Heart right ventricle (tissue), 16 donors: ENCODE measurements around the gene RAI14. TPM values are rescaled to one million over a fixed set of nuclear protein-coding genes. Genes with fewer than 3 reads are reported as not detected.

Source experiments
- ATAC-seq, 8 donors: fragments of 200-7000 bp; cut with Tn5 transposase; one replicate each; pipeline ENCODE4 v1.9.1; 2020; ENCODE audit warnings: mild to moderate bottlenecking in 8 of 8, moderate library complexity in 8 of 8, moderate number of reproducible peaks in 1 of 8
- DNase-seq, 2 donors: peaks; one replicate each; pipeline ENCODE4 v3.0.0-alpha.2; 2020
- H3K27ac ChIP-seq, 10 donors: fragments of 200-600 bp; sonication (generic) in 2 of 10; one replicate each; pipeline versions ENCODE4 v1.5.0 to v1.8.0; 2020 to 2022; ENCODE audit warnings: mild to moderate bottlenecking in 3 of 10
- H3K27me3 ChIP-seq, 7 donors: fragments of 200-600 bp; one replicate each; pipeline ENCODE4 v1.8.0; 2021 to 2022; ENCODE audit warnings: mild to moderate bottlenecking in 2 of 7
- H3K36me3 ChIP-seq, 9 donors: fragments of 200-600 bp; sonication (generic) in 1 of 9; one replicate each; pipeline versions ENCODE4 v1.5.0 to v1.8.0; 2020 to 2022; ENCODE audit warnings: mild to moderate bottlenecking in 2 of 9
- H3K4me1 ChIP-seq, 9 donors: fragments of 200-600 bp; sonication (generic) in 1 of 9; one replicate each; pipeline versions ENCODE4 v1.5.0 to v1.8.0; 2020 to 2022; ENCODE audit warnings: mild to moderate bottlenecking in 4 of 9
- H3K4me3 ChIP-seq, 10 donors: fragments of 200-600 bp; sonication (generic) in 2 of 10; one replicate each; pipeline versions ENCODE4 v1.5.0 to v1.8.0; 2020 to 2022; ENCODE audit warnings: mild to moderate bottlenecking in 7 of 10, moderate library complexity in 2 of 10
- H3K9me3 ChIP-seq, 11 donors: fragments of 200-600 bp in 10 of 11; sonication (generic) in 2 of 11; one replicate each; pipeline versions ENCODE4 v1.5.0 to v1.8.0; 2013 to 2022; ENCODE audit warnings: mild to moderate bottlenecking in 2 of 11, control low read depth in 1 of 11, moderate library complexity in 1 of 11
- WGBS, 2 donors: extraction: QIAGEN DNeasy Blood & Tissue Kit; methylation state at CpG; one replicate each; pipeline ENCODE4 v1.1.7; 2013; ENCODE audit warnings: inconsistent platforms in 1 of 2; 5-methylcytosine and 5-hydroxymethylcytosine counted together
- intact Hi-C, 10 donors: fragments of 100-400 bp; cut with DNase I; formaldehyde crosslinking; loops; one replicate each; pipeline versions ENCODE4 v1.11.1 to v1.14.2; 2022
- polyA plus RNA-seq, 2 donors: library from polyadenylated mRNA; stranded (reverse); fragments of 200-250 nt; gene quantifications; one replicate each; pipeline ENCODE4 v1.2.3, GENCODE V29; 2013
- total RNA-seq, 10 donors: library from RNA; stranded (reverse); fragmentation: NEBNext Ultra II Directional in 3 of 10; extraction: Animal tissue kit (Norgen Biotek cat#: 25700) in 3 of 10; gene quantifications; one replicate each; pipeline versions ENCODE4 v1.2.1 to v1.2.4, GENCODE V29; 2021 to 2023
- TF ChIP-seq, protein P1 (sequence below), 9 donors: fragments of 200-600 bp; sonication (generic) in 2 of 9; IDR thresholded peaks; one replicate each; pipeline versions ENCODE4 v1.5.0 to v1.8.0; 2021 to 2022; ENCODE audit warnings: antibody characterized with exemption in 9 of 9, mild to moderate bottlenecking in 5 of 9, moderate library complexity in 1 of 9
- donor health status: Arrhythmogenic right ventricular cardiomyopathy.
- donor health status: ischemic (EF 13 %, LVEDD 7.1; RV severe dilation, severe dysfunction).
- donor health status: healthy with polysubstance abuse.
- donor health status: DM: no; HTN: yes; CAD: no.
- donor health status: DM: no; HTN: no; CAD: no.
- donor health status: ischemic (EF 25% LVEDD 6.9; RV normal size, moderate dysfunction).
- donor health status: ischemic (EF 25% LVEDD 5.7; RV mildly dilated, moderate dysfunction).
- donor health status: healthy.
- donor health status: DM: yes; HTN: yes; CAD: no.
- donor health status: Ischemic cardiomyopathy.
- donor health status: ischemic (EF 35%, LVEDD 5.7; RV mildly dilated, moderate dysfunction).
- donor health status: nonischemic (EF 11% LVEDD 7.7; RV severe dilation, severe dysfunction).
- donor health status: DM: yes; HTN: yes; CAD: no.
- donor health status: PGD.
- donor health status: ischemic (EF 29% LVEDD 5.4; RV normal size, mild dysfunction).
- donor health status: nonischemic (EF 23%, LVEDD 6.1; RV moderate dilation, normal function).

Gene RAI14
- total and polyA plus RNA-seq, 12 donors, result 3.3 to 25.5 (median 9.3) TPM

GRCh38 chr5:34717426-34718327, 61.5 kb downstream of the RAI14 start:
- TF ChIP-seq, protein P1, sequence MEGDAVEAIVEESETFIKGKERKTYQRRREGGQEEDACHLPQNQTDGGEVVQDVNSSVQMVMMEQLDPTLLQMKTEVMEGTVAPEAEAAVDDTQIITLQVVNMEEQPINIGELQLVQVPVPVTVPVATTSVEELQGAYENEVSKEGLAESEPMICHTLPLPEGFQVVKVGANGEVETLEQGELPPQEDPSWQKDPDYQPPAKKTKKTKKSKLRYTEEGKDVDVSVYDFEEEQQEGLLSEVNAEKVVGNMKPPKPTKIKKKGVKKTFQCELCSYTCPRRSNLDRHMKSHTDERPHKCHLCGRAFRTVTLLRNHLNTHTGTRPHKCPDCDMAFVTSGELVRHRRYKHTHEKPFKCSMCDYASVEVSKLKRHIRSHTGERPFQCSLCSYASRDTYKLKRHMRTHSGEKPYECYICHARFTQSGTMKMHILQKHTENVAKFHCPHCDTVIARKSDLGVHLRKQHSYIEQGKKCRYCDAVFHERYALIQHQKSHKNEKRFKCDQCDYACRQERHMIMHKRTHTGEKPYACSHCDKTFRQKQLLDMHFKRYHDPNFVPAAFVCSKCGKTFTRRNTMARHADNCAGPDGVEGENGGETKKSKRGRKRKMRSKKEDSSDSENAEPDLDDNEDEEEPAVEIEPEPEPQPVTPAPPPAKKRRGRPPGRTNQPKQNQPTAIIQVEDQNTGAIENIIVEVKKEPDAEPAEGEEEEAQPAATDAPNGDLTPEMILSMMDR (IDR thresholded peaks at IDR 0.05), result no peak
- intact Hi-C loops, result no loop called here
- 46 to 48% methylated on average over 9 of the region's 9 CpGs for WGBS, 2 donors
- peaks cover 0 to 30% (median 18%) of the 10 kb centered on the region in 9 donors for H3K4me1 ChIP-seq
- ATAC-seq (peak in 7 of 8 donors; percentile 52 to 78 (median 61)), DNase-seq (no peak)
- no peaks in the 10 kb centered on the region for H3K27me3 ChIP-seq
- H3K4me3 ChIP-seq, result no peak overlapping the region
- no peaks in the 10 kb centered on the region for H3K36me3 ChIP-seq
- H3K9me3 ChIP-seq, result no peaks in the 10 kb centered on the region
- peak overlapping the region in 5 of 10 donors; percentile 5 to 54 (median 42) for H3K27ac ChIP-seq

DNA sequence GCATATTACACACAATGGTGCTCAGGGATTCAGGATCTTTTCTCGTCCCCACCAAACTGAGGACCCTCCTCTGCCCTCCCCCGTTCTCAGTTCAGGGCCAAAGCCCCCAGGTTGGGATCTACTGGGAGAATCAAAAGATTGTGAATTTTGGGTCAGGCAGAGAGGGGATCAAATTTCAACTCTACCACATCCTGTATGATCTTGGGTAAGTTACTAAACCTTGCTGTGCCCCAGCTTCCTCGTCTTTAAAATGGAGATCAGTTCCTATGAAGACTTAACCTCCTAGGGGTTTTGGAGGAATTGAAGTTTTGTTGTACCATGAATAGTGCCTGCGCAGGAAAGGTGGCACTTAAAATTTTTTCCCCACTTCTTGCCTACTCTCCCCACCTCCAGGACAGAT, 62.4 kb downstream of the RAI14 start:
- Histone ChIP-seq H3K36me3 (no peaks in the 10 kb centered on the region), H3K4me3 (no peak overlapping the region), H3K27me3 (no peaks in the 10 kb centered on the region), H3K27ac (peak overlapping the region in 3 of 10 donors; percentile 42 to 54 (median 42)), H3K4me1 (peaks cover 0 to 30% (median 18%) of the 10 kb centered on the region in 9 donors), H3K9me3 (no peaks in the 10 kb centered on the region)
- TF ChIP-seq, protein P1 (IDR thresholded peaks at IDR 0.05), result no peak
- intact Hi-C loops, result no loop called here
- WGBS, 2 donors, result 92 to 96% methylated on average over 4 of the region's 4 CpGs
- ATAC-seq (no peak), DNase-seq (no peak)

GRCh38 chr5:34719029-34719428, 62.9 kb downstream of the RAI14 start:
- no peak overlapping the region for H3K4me3 ChIP-seq
- TF ChIP-seq, protein P1 (IDR thresholded peaks at IDR 0.05), result no peak
- ATAC-seq (no peak), DNase-seq (no peak)
- H3K27me3 ChIP-seq, result no peaks in the 10 kb centered on the region
- H3K9me3 ChIP-seq, result no peaks in the 10 kb centered on the region
- 88 to 91% methylated on average over 8 of the region's 8 CpGs for WGBS, 2 donors
- H3K36me3 ChIP-seq, result no peaks in the 10 kb centered on the region
- no peak overlapping the region for H3K27ac ChIP-seq
- H3K4me1 ChIP-seq, result peaks cover 0 to 30% (median 18%) of the 10 kb centered on the region in 9 donors
- intact Hi-C loops, result no loop called here

DNA sequence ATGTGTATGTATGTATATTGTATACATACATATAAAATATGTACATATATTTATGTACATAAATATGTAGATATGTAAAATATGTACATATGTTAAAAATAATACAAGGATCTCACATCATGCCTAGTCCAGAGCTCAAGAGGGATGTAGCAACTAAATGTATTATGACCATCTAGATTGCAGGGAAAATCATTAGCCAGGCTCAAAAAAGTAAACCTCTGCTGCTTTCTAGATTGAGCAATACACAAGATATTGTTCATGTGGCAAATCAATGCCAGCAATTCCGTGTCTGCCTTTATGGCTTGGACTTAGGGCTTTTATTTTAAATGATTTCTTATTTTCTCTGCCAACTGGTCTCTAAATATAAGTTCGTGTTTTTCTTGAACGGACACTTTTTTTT, 65.2 kb downstream of the RAI14 start:
- WGBS, 2 donors, result 90 to 91% methylated on average over 3 of the region's 3 CpGs
- Histone ChIP-seq H3K9me3 (no peaks in the 10 kb centered on the region), H3K27me3 (no peaks in the 10 kb centered on the region), H3K4me1 (peaks cover 0 to 17% (median 7%) of the 10 kb centered on the region in 9 donors), H3K36me3 (no peaks in the 10 kb centered on the region), H3K4me3 (no peak overlapping the region), H3K27ac (no peak overlapping the region)
- intact Hi-C loops, result no loop called here
- no peak for ATAC-seq
- TF ChIP-seq, protein P1 (IDR thresholded peaks at IDR 0.05), result no peak
- no peak for DNase-seq
